Body of pancreas (tissue), 4 donors: ENCODE data around the gene CELSR1. TPM values are rescaled to one million over a fixed set of nuclear protein-coding genes. Genes with fewer than 3 reads are reported as not detected.
"Not testable (repeated sequence)": the region's sequence is repeated elsewhere in the genome, so short reads cannot be mapped to it uniquely, and the experiment has no call there.

Experiments used
- ATAC-seq: fragments of 150-250 bp; one replicate; pipeline ENCODE4 v1.9.1; 2016
- DNase-seq, 4 donors: peaks; one replicate each; pipeline ENCODE4 v3.0.0-alpha.2; 2019
- H3K27ac ChIP-seq, 4 donors: fragments of 200-600 bp; sonication (generic); 1 replicate in 3 of 4; 2 replicates in 1 of 4; pipeline versions ENCODE4 v1.5.1 to v1.6.1; 2016 to 2019; ENCODE audit warnings: mild to moderate bottlenecking in 1 of 4, mixed read lengths in 1 of 4, moderate library complexity in 1 of 4
- H3K27me3 ChIP-seq, 2 donors: fragments of 200-600 bp; sonication (generic); one replicate each; pipeline ENCODE4 v1.6.0; 2016; ENCODE audit warnings: mild to moderate bottlenecking in 1 of 2
- H3K36me3 ChIP-seq, 2 donors: fragments of 200-600 bp; sonication (generic); replicated peaks in 1 of 2; 2 replicates each; pipeline ENCODE4 v1.5.1; 2016; ENCODE audit warnings: low read depth in 2 of 2; ENCODE audit not compliant: insufficient read depth in 1 of 2
- H3K4me1 ChIP-seq: fragments of 200-600 bp; sonication (generic); one replicate; pipeline ENCODE4 v1.6.0; 2016
- H3K4me3 ChIP-seq, 2 donors: fragments of 200-600 bp; sonication (generic); 1 replicate in 1 of 2; 2 replicates in 1 of 2; pipeline ENCODE4 v1.5.1; 2016 to 2019
- H3K9me3 ChIP-seq, 3 donors: fragments of 200-600 bp; sonication (generic); 1 replicate in 2 of 3; 2 replicates in 1 of 3; pipeline ENCODE4 v1.5.1; 2016
- CTCF ChIP-seq, 7 experiments: fragments of 450-650 bp in 4 of 7; fragments of 200-600 bp in 3 of 7; sonication (generic) in 3 of 7; IDR thresholded peaks; one replicate each; pipeline ENCODE4 v1.5.1; 2016 to 2019; ENCODE audit warnings: antibody characterized with exemption in 7 of 7
- POLR2A ChIP-seq, 3 donors: fragments of 450-650 bp; IDR thresholded peaks; one replicate each; pipeline ENCODE4 v1.6.1; 2016; ENCODE audit warnings: antibody characterized with exemption in 3 of 3, mild to moderate bottlenecking in 2 of 3
- WGBS, 2 donors: methylation state at CpG; one replicate each; pipeline ENCODE4 v1.1.5; 2017; 5-methylcytosine and 5-hydroxymethylcytosine counted together
- intact Hi-C: fragments of 100-400 bp; cut with DNase I; formaldehyde crosslinking; loops from one replicate; pipeline ENCODE4 v1.15.1; 2023
- total RNA-seq, 2 donors: library from RNA; depleted of rRNA; stranded (reverse); fragments of >200 nt; gene quantifications; one replicate each; pipeline ENCODE4 v1.1.0, GENCODE V29; 2016

CELSR1 gene
- total RNA-seq, 2 donors from 2014 or later, result 0.66 to 3.6 TPM

- ATAC-seq (no peak), DNase-seq (no peak)
- TF ChIP-seq POLR2A (IDR thresholded peaks at IDR 0.05), result no peak
- Histone ChIP-seq H3K9me3 (no peaks in the 10 kb centered on the region), H3K27me3 (no peaks in the 10 kb centered on the region), H3K4me1 (no peaks in the 10 kb centered on the region), H3K36me3 (no peaks in the 10 kb centered on the region), H3K27ac (no peak overlapping the region), H3K4me3 (no peak overlapping the region)
- intact Hi-C loops, result no loop called here
- WGBS, 2 donors, result 82 to 85% methylated on average over 7 to 8 of the region's 8 CpGs
Measured at GRCh38 chr22:46472722-46473016, 64.8 kb downstream of the CELSR1 start.

GRCh38 chr22:46471901-46472721 is 65.3 kb downstream of the CELSR1 start:
- H3K4me3 ChIP-seq, result no peak overlapping the region
- no peak for ATAC-seq
- H3K9me3 ChIP-seq, result no peaks in the 10 kb centered on the region
- no peaks in the 10 kb centered on the region for H3K27me3 ChIP-seq
- TF ChIP-seq POLR2A (IDR thresholded peaks at IDR 0.05), result no peak
- TF ChIP-seq CTCF (IDR thresholded peaks at IDR 0.05), result no peak
- WGBS, 2 donors, result 83 to 86% methylated on average over 29 to 33 of the region's 33 CpGs
- no peak overlapping the region for H3K27ac ChIP-seq
- DNase-seq, result no peak
- H3K4me1 ChIP-seq, result no peaks in the 10 kb centered on the region
- intact Hi-C loops, result no loop called here
- H3K36me3 ChIP-seq, result no peaks in the 10 kb centered on the region

GRCh38 chr22:46471330-46471729 is 66.1 kb downstream of the CELSR1 start:
- WGBS, 2 donors, result 77 to 87% methylated on average over 1 to 6 of the region's 6 CpGs

GRCh38 chr22:46469711-46470110 is 67.7 kb downstream of the CELSR1 start:
- intact Hi-C loops, result no loop called here
- Histone ChIP-seq H3K4me3 (no peak overlapping the region), H3K4me1 (no peaks in the 10 kb centered on the region), H3K9me3 (no peaks in the 10 kb centered on the region), H3K36me3 (no peaks in the 10 kb centered on the region), H3K27me3 (no peaks in the 10 kb centered on the region), H3K27ac (no peak overlapping the region)
- no peak for ATAC-seq
- WGBS, 2 donors, result 26 to 34% methylated on average over 6 of the region's 6 CpGs
- peak in 2 of 4 donors; percentile 7 to 11 for DNase-seq
- TF ChIP-seq POLR2A (IDR thresholded peaks at IDR 0.05), result no peak
- no peak for TF ChIP-seq CTCF (IDR thresholded peaks at IDR 0.05)

More at GRCh38 chr22:46471330-46471729, 66.1 kb downstream of the CELSR1 start:
- H3K36me3 ChIP-seq, intact Hi-C loops, DNase-seq, H3K9me3 ChIP-seq, ATAC-seq, H3K4me3 ChIP-seq, H3K27me3 ChIP-seq, H3K27ac ChIP-seq, H3K4me1 ChIP-seq: not testable (repeated sequence)

- DNase-seq (no peak), ATAC-seq (no peak)
- TF ChIP-seq POLR2A (IDR thresholded peaks at IDR 0.05), result no peak
- no peak for TF ChIP-seq CTCF (IDR thresholded peaks at IDR 0.05)
- Histone ChIP-seq H3K9me3 (no peaks in the 10 kb centered on the region), H3K36me3 (no peaks in the 10 kb centered on the region), H3K4me3 (no peak overlapping the region), H3K27me3 (no peaks in the 10 kb centered on the region), H3K4me1 (no peaks in the 10 kb centered on the region), H3K27ac (no peak overlapping the region)
- 67 to 70% methylated on average over 5 of the region's 5 CpGs for WGBS, 2 donors
- intact Hi-C loops, result no loop called here
Measured at GRCh38 chr22:46467006-46467405, 70.4 kb downstream of the CELSR1 start.

- ATAC-seq (no peak), DNase-seq (no peak)
- no peak overlapping the region for H3K4me3 ChIP-seq
- no peaks in the 10 kb centered on the region for H3K9me3 ChIP-seq
- H3K36me3 ChIP-seq, result no peaks in the 10 kb centered on the region
- intact Hi-C loops, result no loop called here
- WGBS, 2 donors, result 70 to 83% methylated on average over 7 to 10 of the region's 10 CpGs
- no peak for TF ChIP-seq CTCF (IDR thresholded peaks at IDR 0.05)
- TF ChIP-seq POLR2A (IDR thresholded peaks at IDR 0.05), result no peak
- no peaks in the 10 kb centered on the region for H3K4me1 ChIP-seq
- no peaks in the 10 kb centered on the region for H3K27me3 ChIP-seq
- no peak overlapping the region for H3K27ac ChIP-seq
Measured at GRCh38 chr22:46466255-46466676, 71.2 kb downstream of the CELSR1 start.
